Melanocyte of skin (primary cell): ENCODE measurements around the gene HIGD2A. TPM values are rescaled to one million over a fixed set of nuclear protein-coding genes. Genes with fewer than 3 reads are reported as not detected.

Source experiments
- small RNA-seq, 2 donors: library from RNA; depleted of rRNA; stranded (forward); fragments of <200 nt; gene quantifications; one replicate each; pipeline ENCODE3, GENCODE V24; 2012
- total RNA-seq, 2 donors: library from RNA; depleted of rRNA; stranded (reverse); fragments of >200 nt; gene quantifications; 2 replicates each; pipeline ENCODE4 v1.2.3, GENCODE V29; 2012

The HIGD2A gene
- total RNA-seq = 10 to 100 TPM; 51.6 to 53.0 TPM

DNA sequence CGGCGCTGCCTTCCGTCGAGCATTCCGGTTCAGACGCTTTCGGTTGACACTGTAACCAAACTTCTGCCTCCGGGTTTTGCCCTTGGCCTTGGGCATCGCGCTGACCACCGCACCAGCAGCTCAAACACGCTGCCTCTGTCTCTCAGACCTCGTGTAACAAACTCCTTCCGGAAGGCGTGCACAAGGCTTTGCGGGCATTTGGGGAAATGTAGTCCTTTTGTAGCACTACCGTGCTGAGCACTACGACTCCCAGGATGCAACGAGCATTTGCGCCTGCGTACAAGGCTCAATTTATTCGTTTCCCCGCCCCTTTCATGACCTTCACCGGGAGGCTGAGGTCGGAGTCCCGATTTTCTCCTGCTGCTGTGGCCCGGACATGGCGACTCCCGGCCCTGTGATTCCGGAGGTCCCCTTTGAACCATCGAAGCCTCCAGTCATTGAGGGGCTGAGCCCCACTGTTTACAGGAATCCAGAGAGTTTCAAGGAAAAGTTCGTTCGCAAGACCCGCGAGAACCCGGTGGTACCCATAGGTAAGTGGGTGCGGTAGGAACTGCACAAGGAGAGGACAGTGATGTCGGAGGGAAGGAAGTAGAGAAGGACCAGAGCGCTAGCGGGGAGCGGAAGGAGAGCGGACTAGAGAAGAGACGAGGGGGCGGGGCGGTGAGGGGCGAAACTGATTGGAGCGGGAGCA lies at the start of gene HIGD2A, which contains the start of gene NOP16:
HIGD2A (plus strand) TSS at position 308 of the 691 bp plus-strand sequence; CDS start at position 377, 69 bp downstream.
NOP16 (minus strand) TSS at position 155 of the 691 bp plus-strand sequence; CDS start at position 96, 59 bp downstream.

GRCh38 chr5:176361437-176362232 lies 26.9 kb upstream of the HIGD2A start, which contains the start of gene KIAA1191:
TSS of gene KIAA1191 (minus strand) at chr5:176361764. CDS start at chr5:176359508, 2,256 bp downstream.

GRCh38 chr5:176365351-176366231 lies 23.0 kb upstream of the HIGD2A start, which contains the start of gene ARL10:
TSS of gene ARL10 (plus strand) at chr5:176365487. CDS start at chr5:176365564, 77 bp downstream.

GRCh38 chr5:176415952-176416924 lies 27.7 kb downstream of the HIGD2A start, which contains the start of gene CLTB:
TSS of gene CLTB (minus strand) at chr5:176416539. CDS start at chr5:176416363, 176 bp downstream.

Small RNAs within 50 kb of the gene (small RNA-seq; reads per million reads assigned to genes)
- 0 reads per million in 2 donors for gene AC010297.1
- gene MIR1271 = 5.8 to 6.5 reads per million in 2 donors

Other genes with a start within 250 kb of the HIGD2A start
- 10 to 100 TPM in 1 of 2 donors, 1 to 10 TPM in 1; 7.6 to 13.3 TPM for gene SIMC1, start 150.3 kb upstream of the HIGD2A start, total RNA-seq
- 10 to 100 TPM; 52.7 to 67.3 TPM for gene KIAA1191, start 27.0 kb upstream of the HIGD2A start, total RNA-seq
- gene ARL10, start 23.3 kb upstream of the HIGD2A start, total RNA-seq = 1 to 10 TPM; 7.7 to 7.9 TPM
- 10 to 100 TPM; 10.3 to 27.6 TPM for gene NOP16, start 153 bp upstream of the HIGD2A start, total RNA-seq
- gene CLTB, start 27.8 kb downstream of the HIGD2A start, total RNA-seq = 10 to 100 TPM; 63.3 to 68.6 TPM
- 10 to 100 TPM; 33.4 to 49.6 TPM for gene FAF2, start 59.6 kb downstream of the HIGD2A start, total RNA-seq
- 1 to 10 TPM; 4.3 to 5.9 TPM for gene RNF44, start 148.7 kb downstream of the HIGD2A start, total RNA-seq
- gene CDHR2, start 160.6 kb downstream of the HIGD2A start, total RNA-seq = not detected
- gene GPRIN1, start 221.4 kb downstream of the HIGD2A start, total RNA-seq = 10 to 100 TPM; 11.4 to 14.3 TPM
- under 1 TPM; 0.34 to 0.67 TPM for gene SNCB, start 241.8 kb downstream of the HIGD2A start, total RNA-seq
- not detected for gene EIF4E1B, start 241.9 kb downstream of the HIGD2A start, total RNA-seq